Smooth muscle cell (in vitro differentiated cells): Measurements from ENCODE around the gene OTUD3. TPM values are rescaled to one million over a fixed set of nuclear protein-coding genes. Genes with fewer than 3 reads are reported as not detected.
"Not testable (repeated sequence)": the region's sequence is repeated elsewhere in the genome, so short reads cannot be mapped to it uniquely, and the experiment has no call there.

ENCODE experiments used
- DNase-seq: peaks from one replicate; lab custom pipeline; 2025; ENCODE audit not compliant: unreplicated experiment; lab: John Stamatoyannopoulos, UW
- H2AFZ ChIP-seq: fragments of 200-600 bp; sonication (generic); 2 replicates; pipeline ENCODE4 v1.6.0; 2016; ENCODE audit warnings: antibody characterized with exemption, low read depth, mild to moderate bottlenecking
- H3F3A ChIP-seq: fragments of 200-600 bp; sonication (generic); 2 replicates; pipeline ENCODE4 v1.6.0; 2017; ENCODE audit warnings: antibody characterized with exemption, low read depth
- H3K27ac ChIP-seq: fragments of 200-600 bp; sonication (generic); 2 replicates; pipeline ENCODE4 v1.5.1; 2016; ENCODE audit warnings: low read depth, mild to moderate bottlenecking
- H3K27me3 ChIP-seq: fragments of 200-600 bp; sonication (generic); 2 replicates; pipeline ENCODE4 v1.6.1; 2016; ENCODE audit warnings: low read depth, mild to moderate bottlenecking
- H3K36me3 ChIP-seq: fragments of 200-600 bp; sonication (generic); 2 replicates; pipeline ENCODE4 v1.5.1; 2016; ENCODE audit warnings: low read depth
- H3K4me1 ChIP-seq: fragments of 200-600 bp; sonication (generic); 2 replicates; pipeline ENCODE4 v1.5.1; 2016; ENCODE audit warnings: low read depth
- H3K4me2 ChIP-seq: fragments of 200-600 bp; sonication (generic); 2 replicates; pipeline ENCODE4 v1.6.0; 2016; ENCODE audit warnings: mild to moderate bottlenecking
- H3K4me3 ChIP-seq: fragments of 200-600 bp; sonication (generic); 2 replicates; pipeline ENCODE4 v1.5.1; 2016; ENCODE audit warnings: mild to moderate bottlenecking
- H3K79me2 ChIP-seq: fragments of 200-600 bp; sonication (generic); 2 replicates; pipeline ENCODE4 v1.6.0; 2016; ENCODE audit warnings: low read depth, mild to moderate bottlenecking
- H3K9ac ChIP-seq: fragments of 200-600 bp; sonication (generic); 2 replicates; pipeline ENCODE4 v1.6.0; 2016; ENCODE audit warnings: low read depth
- H3K9me3 ChIP-seq: fragments of 200-600 bp; sonication (generic); replicated peaks from 2 replicates; pipeline ENCODE4 v1.5.1; 2016; ENCODE audit warnings: low read depth
- H4K20me1 ChIP-seq: fragments of 200-600 bp; sonication (generic); 2 replicates; pipeline ENCODE4 v1.6.0; 2016; ENCODE audit warnings: low read depth
- CTCF ChIP-seq: fragments of 200-600 bp; sonication (generic); IDR thresholded peaks from 2 replicates; pipeline ENCODE4 v1.5.1; 2017; ENCODE audit warnings: borderline replicate concordance, mild to moderate bottlenecking, antibody characterized with exemption; ENCODE audit not compliant: insufficient read depth, poor library complexity, severe bottlenecking
- WGBS: methylation state at CpG from one replicate; pipeline ENCODE4 v1.1.7; 2016; ENCODE audit warnings: low lambda C conversion rate; 5-methylcytosine and 5-hydroxymethylcytosine counted together
- polyA plus RNA-seq: library from polyadenylated mRNA; unstranded; fragments of >200 nt; fragmentation: Nextera tagmentation; extraction: Ambion mirVana; gene quantifications from 2 replicates; pipeline ENCODE4 v1.2.1, GENCODE V29; 2016
- total RNA-seq: library from RNA; depleted of rRNA; stranded (reverse); fragments of >200 nt; gene quantifications from 2 replicates; pipeline ENCODE4 v1.2.3, GENCODE V29; 2014

The OTUD3 gene
- total and polyA plus RNA-seq, 2 experiments from 2014 or later: 2.6 to 9.9 TPM

- H3K4me3 ChIP-seq, H3K4me1 ChIP-seq, H3K9ac ChIP-seq, H3K79me2 ChIP-seq, DNase-seq, H3K36me3 ChIP-seq, H3K9me3 ChIP-seq, H4K20me1 ChIP-seq, H3K4me2 ChIP-seq, H3K27me3 ChIP-seq, H3K27ac ChIP-seq, H3F3A ChIP-seq, H2AFZ ChIP-seq: not testable (repeated sequence)
- 94% methylated on average over 3 of the region's 3 CpGs for WGBS
Measured at GRCh38 chr1:19849307-19849706, 32.9 kb upstream of the OTUD3 start.

DNA sequence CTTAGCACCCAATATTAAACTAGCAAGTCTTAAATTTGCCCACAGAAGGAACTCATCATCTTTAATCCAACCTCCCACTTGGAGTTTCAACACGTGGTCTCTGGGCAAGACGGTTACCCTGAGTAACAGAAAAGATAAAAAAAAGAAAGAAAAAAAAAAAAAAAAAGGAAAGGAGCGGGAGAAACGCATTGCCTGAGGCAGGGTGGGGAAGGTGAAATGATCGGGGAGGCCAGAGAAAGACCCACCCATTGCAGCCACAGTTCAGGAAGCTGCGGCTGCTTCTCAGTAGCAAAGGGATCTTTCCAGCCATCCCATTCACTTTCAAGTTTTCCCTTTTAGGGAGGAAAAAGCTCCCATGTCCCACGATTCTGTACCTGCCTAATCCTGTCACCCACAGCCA, 32.0 kb upstream of the OTUD3 start:
- H4K20me1 ChIP-seq: no peaks in the 10 kb centered on the region
- no peak overlapping the region for H2AFZ ChIP-seq
- H3K4me3 ChIP-seq: no peak overlapping the region
- 27% methylated on average over 7 of the region's 7 CpGs for WGBS
- H3K4me2 ChIP-seq: no peak overlapping the region
- no peaks in the 10 kb centered on the region for H3K36me3 ChIP-seq
- no peak for DNase-seq
- TF ChIP-seq CTCF: no peak
- H3K4me1 ChIP-seq: no peaks in the 10 kb centered on the region
- peaks cover 5% of the 10 kb centered on the region for H3K27me3 ChIP-seq
- H3K27ac ChIP-seq: no peak overlapping the region
- no peaks in the 10 kb centered on the region for H3K9me3 ChIP-seq
- no peaks in the 10 kb centered on the region for H3F3A ChIP-seq
- no peaks in the 10 kb centered on the region for H3K79me2 ChIP-seq
- no peak overlapping the region for H3K9ac ChIP-seq

GRCh38 chr1:19852036-19852435, 30.2 kb upstream of the OTUD3 start:
- no peak for TF ChIP-seq CTCF
- Histone ChIP-seq H4K20me1 (no peaks in the 10 kb centered on the region), H3K27ac (no peak overlapping the region), H3K4me1 (no peaks in the 10 kb centered on the region), H3F3A (no peaks in the 10 kb centered on the region), H3K36me3 (no peaks in the 10 kb centered on the region), H3K79me2 (no peaks in the 10 kb centered on the region), H2AFZ (no peak overlapping the region), H3K4me2 (no peak overlapping the region), H3K9ac (no peak overlapping the region), H3K4me3 (no peak overlapping the region), H3K27me3 (peaks cover 3% of the 10 kb centered on the region), H3K9me3 (no peaks in the 10 kb centered on the region)
- no peak for DNase-seq
- 39% methylated on average over 1 of the region's 1 CpG for WGBS

- no peaks in the 10 kb centered on the region for H3K9me3 ChIP-seq
- H3K4me1 ChIP-seq: no peaks in the 10 kb centered on the region
Measured at GRCh38 chr1:19854866-19855265, 27.3 kb upstream of the OTUD3 start.

More at GRCh38 chr1:19854866-19855265, 27.3 kb upstream of the OTUD3 start:
- Histone ChIP-seq H4K20me1 (no peaks in the 10 kb centered on the region), H3K27me3 (no peaks in the 10 kb centered on the region), H3F3A (no peaks in the 10 kb centered on the region), H3K9ac (no peak overlapping the region), H3K4me2 (no peak overlapping the region), H3K36me3 (no peaks in the 10 kb centered on the region), H2AFZ (no peak overlapping the region), H3K4me3 (no peak overlapping the region), H3K79me2 (no peaks in the 10 kb centered on the region), H3K27ac (no peak overlapping the region)
- TF ChIP-seq CTCF: no peak
- DNase-seq: no peak
